ENCODE results near the gene PDXK. TPM values are rescaled to one million over a fixed set of nuclear protein-coding genes. Genes with fewer than 3 reads are reported as not detected.

The PDXK gene
- total and polyA plus RNA-seq, 2 of the 8 experiments (the other 6 are each of a cell fraction or from before 2014, with no cell fraction given): 78.0 to 112 TPM

GRCh38 chr21:43687566-43688399, 31.1 kb upstream of the PDXK start:
- H2BK20ac ChIP-seq (ENCODE audit: low read length): no peak overlapping the region
- H3K23ac ChIP-seq (ENCODE audit: insufficient read length): no peak overlapping the region
- TF ChIP-seq SP2 (IDR thresholded peaks at IDR 0.05; ENCODE audit: low read length): no peak
- no peak for TF ChIP-seq HDAC2 (IDR thresholded peaks at IDR 0.05; ENCODE audit: borderline replicate concordance in 1 of 2, low read depth in 2 of 2, low read length in 2 of 2)
- no peak for TF ChIP-seq CTBP2 (IDR thresholded peaks at IDR 0.05; ENCODE audit: borderline replicate concordance, insufficient read depth, insufficient read length, low read length)
- no peak for TF ChIP-seq SIN3A (conservative IDR thresholded peaks at IDR 0.05 in 1 of 2, IDR thresholded peaks at IDR 0.05 in 1 of 2; ENCODE audit: low read depth in 1 of 2, low read length in 2 of 2)
- no peak overlapping the region for H3K4me2 ChIP-seq (ENCODE audit: insufficient read depth in 1 of 2, low read depth in 2 of 2, low read length in 2 of 2)
- no peaks in the 10 kb centered on the region for H3K79me2 ChIP-seq (ENCODE audit: control insufficient read depth in 1 of 2, insufficient read depth in 2 of 2, low read length in 2 of 2)
- H3K14ac ChIP-seq (ENCODE audit: insufficient read length): no peak overlapping the region
- DNase-seq (ENCODE audit: low read depth in 1 of 2, low spot score in 2 of 2) (no peak), FAIRE-seq (no peak)
- no peaks in the 10 kb centered on the region for H3K27me3 ChIP-seq (replicated peaks in 1 of 4; ENCODE audit: control insufficient read depth in 3 of 4, extremely low read depth in 1 of 4, insufficient read depth in 3 of 4, low read length in 3 of 4)
- no peak overlapping the region for H3K27ac ChIP-seq (ENCODE audit: low read depth, low read length)
- H3K9ac ChIP-seq (replicated peaks in 1 of 4; ENCODE audit: extremely low read depth in 1 of 4, low read depth in 3 of 4, low read length in 3 of 4): no peak overlapping the region
- H3K36me3 ChIP-seq (ENCODE audit: control insufficient read depth in 2 of 4, insufficient read depth in 4 of 4, low read length in 3 of 4): peaks cover 50 to 91% (median 81%) of the 10 kb centered on the region in 4 experiments
- no peaks in the 10 kb centered on the region for H3K23me2 ChIP-seq (ENCODE audit: low read depth, low read length)
- H2AK5ac ChIP-seq (ENCODE audit: low read depth, low read length): no peak overlapping the region
- H2BK12ac ChIP-seq (ENCODE audit: low read depth, low read length): no peak overlapping the region
- no peak overlapping the region for H2BK15ac ChIP-seq (ENCODE audit: low read length)
- ChIA-PET CTCF (ENCODE audit: partially characterized antibody) (no interaction called here), POLR2A (ENCODE audit: partially characterized antibody) (interaction anchor here (1.2 to 2.5 kb wide), 3 partner anchors 10 to 13 kb away, joined by 3 to 10 read pairs (median 4); no protein-coding TSS in a partner anchor)
- H4K5ac ChIP-seq (ENCODE audit: insufficient read length, low read depth, low read length): no peak overlapping the region
- no peak overlapping the region for H3K4ac ChIP-seq (replicated peaks; ENCODE audit: insufficient read length, low read depth, low read length)
- H3K18ac ChIP-seq (ENCODE audit: extremely low read depth, low read length): no peak overlapping the region
- H3K9me3 ChIP-seq (ENCODE audit: insufficient read depth in 2 of 2, low read depth in 1 of 2, low read length in 1 of 2): no peaks in the 10 kb centered on the region
- peak overlapping the region; percentile 23; the same call in 1 of the 2 replicates for H4K8ac ChIP-seq (ENCODE audit: extremely low read depth, insufficient read depth, low read length)
- H3K4me1 ChIP-seq (replicated peaks in 1 of 4; ENCODE audit: control insufficient read depth in 3 of 4, insufficient read depth in 4 of 4, low read length in 3 of 4): no peaks in the 10 kb centered on the region
- H2BK120ac ChIP-seq (replicated peaks; ENCODE audit: low read depth, low read length): no peak overlapping the region
- 0 out of 2 replicates have a peak, but pooled peaks cover 2% of the 10 kb centered on the region for H3K79me1 ChIP-seq (ENCODE audit: low read depth, low read length)
- H3K56ac ChIP-seq (replicated peaks; ENCODE audit: insufficient read length, low read depth, low read length): no peak overlapping the region
- H4K91ac ChIP-seq (replicated peaks; ENCODE audit: insufficient read length, low read length): no peak overlapping the region
- WGBS, 2 experiments (ENCODE audit: extremely low coverage in 1 of 2, insufficient coverage in 1 of 2, insufficient read length in 1 of 2, insufficient replicate concordance in 2 of 2, low coverage in 1 of 2, low lambda C conversion rate in 2 of 2, missing lambda C conversion rate in 1 of 2): 88% methylated on average over 27 of the region's 27 CpGs; no CpG with 5 or more reads in 1 of the 2 experiments
- peaks cover under 1 to 10% of the 10 kb centered on the region in 2 experiments for H4K20me1 ChIP-seq (replicated peaks in 1 of 2; ENCODE audit: control insufficient read depth in 1 of 2, insufficient read depth in 2 of 2, low read length in 2 of 2)
- no peak overlapping the region for H2AFZ ChIP-seq (ENCODE audit: low read length)
- no peak overlapping the region for H3K4me3 ChIP-seq (ENCODE audit: extremely low read depth in 1 of 4, insufficient read depth in 2 of 4, low read depth in 3 of 4, low read length in 4 of 4)
- H2BK5ac ChIP-seq (ENCODE audit: low read depth, low read length): no peak overlapping the region

All from H1 (cell line).